ENCODE results near the gene RFTN1.
A peak's percentile ranks its signal among the peaks of the same experiment; 100 is the strongest.

RFTN1 gene

DNA sequence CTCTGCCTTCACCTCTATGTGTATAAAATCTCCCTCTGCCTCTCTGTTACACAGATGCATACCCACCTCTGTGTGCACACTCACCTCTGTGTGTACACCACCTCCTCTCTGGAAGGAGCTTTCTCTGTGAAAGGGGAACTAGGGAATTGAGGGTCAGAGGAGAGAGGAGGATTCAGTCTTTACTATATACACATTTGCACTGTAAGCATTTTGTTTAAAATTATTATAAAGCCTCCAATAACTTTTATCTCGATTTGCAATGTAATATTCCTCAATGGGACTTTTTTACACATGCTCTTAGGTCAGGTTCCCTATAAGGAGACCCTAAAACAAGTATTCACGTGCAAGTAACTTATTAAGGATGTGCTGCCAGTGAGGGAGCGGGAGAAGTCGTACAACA lies 166.0 kb downstream of the RFTN1 start:
- no peak for DNase-seq

DNA sequence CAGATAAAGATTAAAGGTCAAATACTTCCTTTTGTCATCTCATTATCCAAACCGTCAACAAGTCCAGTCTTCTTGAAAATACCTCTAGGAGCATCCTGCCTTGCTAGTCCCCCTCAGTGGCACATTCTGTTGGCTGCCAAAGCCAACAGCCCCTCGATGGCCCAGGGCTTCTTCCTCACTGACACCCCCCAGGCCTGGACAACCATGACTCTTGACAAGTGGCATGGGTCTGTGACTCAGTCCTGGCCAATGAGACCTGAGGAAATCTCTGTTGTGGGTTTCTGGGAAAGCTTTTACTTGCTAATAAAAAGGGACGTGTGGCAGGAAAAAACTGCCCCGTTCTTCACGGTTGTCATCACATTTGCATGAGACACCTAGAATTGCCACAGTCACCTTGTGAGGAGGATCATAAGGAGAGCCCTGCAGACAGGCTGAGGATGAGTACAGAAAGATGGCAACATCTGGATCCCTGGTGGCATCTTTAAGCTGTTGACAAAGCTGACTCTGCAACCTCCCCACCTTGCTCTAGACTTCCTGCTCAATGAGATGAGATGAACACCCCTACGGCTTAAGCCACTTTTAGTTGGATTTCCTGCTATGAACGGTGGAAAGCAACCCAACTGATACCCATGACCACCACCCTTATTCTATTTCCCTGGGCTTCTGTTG lies 167.0 kb downstream of the RFTN1 start:
- DNase-seq, result no peak

GRCh38 chr3:16343101-16343500 lies 170.4 kb downstream of the RFTN1 start:
- DNase-seq, result no peak

DNA sequence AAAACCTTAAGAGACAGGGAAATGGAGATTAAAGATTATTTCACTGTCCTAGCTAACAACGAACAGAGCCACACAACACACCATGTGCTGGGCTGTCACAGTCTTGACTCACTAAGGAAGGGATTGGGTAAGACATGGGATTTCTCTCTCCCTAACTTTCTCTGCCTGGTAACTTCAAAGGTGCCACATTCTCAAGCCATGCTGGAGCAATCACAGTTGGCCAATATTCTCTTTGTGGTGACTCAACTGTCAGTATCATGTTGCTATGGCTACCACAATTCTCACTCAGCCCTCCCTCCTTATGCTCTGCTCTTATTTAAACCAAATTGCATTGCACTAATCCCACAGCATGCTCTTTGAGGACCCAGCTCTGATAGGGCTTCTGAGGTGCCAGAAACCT lies 174.5 kb downstream of the RFTN1 start:
- DNase-seq, result peak; percentile 74

DNA sequence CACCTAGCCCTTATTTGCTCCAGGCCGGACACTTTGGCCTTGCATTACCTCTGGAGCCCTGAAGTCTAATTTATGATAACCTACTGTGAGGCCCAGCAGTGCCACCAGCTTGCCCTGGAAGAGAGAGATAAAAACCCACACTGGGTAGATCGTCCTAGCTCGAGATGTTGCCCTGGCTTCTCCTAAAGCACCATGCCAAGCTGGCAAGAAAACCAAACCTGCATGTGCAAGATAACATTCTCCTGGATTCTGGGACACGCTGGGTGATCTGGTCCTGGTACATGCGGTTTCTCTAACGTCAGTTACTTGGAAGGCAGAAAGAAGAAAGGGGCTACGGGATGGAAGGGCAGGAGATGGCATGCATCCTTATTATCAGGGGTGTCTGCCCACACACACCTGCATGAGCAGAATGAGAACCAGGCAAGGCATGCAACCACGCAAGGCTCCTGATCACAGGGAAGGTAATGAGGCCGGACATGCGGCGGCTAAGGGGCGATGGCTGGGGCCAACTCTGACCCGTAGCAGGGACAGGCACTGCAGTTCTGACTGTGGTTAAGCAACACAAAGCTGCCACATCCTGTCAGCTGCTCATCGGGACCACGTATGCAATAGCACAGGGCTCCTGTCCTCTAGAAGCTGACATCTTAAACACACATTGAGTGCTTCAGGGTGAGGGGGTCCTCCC lies 175.5 kb downstream of the RFTN1 start:
- peak; percentile 57 for DNase-seq

- no peak for DNase-seq
Observed at GRCh38 chr3:16336825-16337224, 176.7 kb downstream of the RFTN1 start.

DNA sequence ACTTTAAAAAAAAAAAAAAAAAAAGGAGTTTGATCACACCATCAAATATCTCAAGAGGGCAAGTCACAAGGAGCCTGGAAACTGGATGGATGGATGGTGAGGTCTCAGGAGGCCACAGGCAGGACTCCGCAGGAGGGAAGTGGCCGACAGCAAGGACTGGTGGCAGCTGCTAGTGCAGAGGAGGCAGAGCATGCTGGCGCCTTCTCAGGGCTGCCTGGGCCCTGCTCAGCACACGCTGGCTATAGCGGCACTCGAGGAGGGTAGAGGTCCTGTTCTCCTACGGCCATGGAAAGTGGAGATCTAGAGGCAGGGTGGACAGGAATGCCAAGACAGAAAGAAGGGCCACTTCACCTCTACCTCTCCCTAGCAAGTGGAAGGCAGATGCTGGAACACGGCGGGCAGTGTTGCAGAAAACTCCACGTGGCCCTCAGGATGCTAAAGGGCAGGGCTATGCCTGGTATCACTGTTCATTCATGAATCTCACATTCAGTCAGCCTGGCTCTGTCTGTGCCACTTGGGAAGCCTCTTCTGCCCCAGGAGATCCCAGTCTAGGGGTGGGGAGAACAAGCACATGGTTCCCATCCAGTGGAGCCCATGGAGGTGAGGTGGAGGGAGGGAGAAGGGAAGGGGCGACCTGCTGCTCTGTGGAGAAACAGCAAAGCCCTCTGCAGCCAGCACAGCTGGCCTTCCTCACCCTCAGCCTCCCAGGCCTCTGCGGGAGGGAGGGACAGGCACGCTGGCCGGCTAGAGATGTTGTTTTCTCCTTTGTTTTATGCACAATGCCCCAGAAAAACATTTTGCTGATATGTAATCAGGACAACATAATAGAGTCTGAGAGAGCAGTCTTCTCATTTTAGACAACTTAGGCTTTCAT lies 177.5 kb downstream of the RFTN1 start:
- no peak for DNase-seq

DNA sequence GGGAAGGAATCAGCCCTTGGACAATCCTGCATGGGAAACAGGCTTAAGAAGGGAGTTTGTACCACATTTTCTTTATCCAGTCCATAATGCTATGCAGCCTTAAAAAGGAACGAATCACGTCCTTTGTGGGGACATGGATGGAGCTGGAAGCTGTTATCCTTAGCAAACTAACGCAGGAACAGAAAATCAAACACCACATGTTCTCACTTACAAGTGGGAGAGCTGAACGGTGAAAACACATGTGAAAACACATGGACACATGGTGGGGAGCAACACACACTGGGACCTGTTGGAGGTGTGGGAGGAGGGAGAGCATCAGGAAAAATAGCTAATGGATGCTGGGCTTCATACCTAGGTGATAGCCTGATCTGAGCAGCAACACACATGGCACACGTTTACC lies 178.2 kb downstream of the RFTN1 start:
- DNase-seq, result no peak

DNA sequence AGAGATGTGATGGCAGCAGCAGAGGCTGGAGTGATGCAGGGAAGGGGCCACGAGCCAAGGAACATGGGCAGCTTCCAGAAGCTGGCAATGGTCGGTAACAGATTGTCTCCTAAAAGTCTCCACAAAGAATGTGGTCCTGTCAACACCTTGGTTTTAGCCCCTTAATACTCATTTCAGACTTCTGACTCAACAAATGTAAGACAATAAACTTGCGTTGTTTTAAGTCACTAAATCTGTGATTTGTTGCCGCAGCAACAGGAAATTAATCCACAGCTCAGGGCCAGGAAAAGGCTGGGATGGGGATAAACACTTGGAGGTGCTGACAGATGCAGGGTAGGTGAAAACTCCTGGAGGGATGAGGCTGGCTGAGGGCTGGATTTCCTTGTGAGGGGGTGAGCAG lies 178.6 kb downstream of the RFTN1 start:
- no peak for DNase-seq

GRCh38 chr3:16332904-16333426 lies 180.5 kb downstream of the RFTN1 start:
- no peak for DNase-seq

DNA sequence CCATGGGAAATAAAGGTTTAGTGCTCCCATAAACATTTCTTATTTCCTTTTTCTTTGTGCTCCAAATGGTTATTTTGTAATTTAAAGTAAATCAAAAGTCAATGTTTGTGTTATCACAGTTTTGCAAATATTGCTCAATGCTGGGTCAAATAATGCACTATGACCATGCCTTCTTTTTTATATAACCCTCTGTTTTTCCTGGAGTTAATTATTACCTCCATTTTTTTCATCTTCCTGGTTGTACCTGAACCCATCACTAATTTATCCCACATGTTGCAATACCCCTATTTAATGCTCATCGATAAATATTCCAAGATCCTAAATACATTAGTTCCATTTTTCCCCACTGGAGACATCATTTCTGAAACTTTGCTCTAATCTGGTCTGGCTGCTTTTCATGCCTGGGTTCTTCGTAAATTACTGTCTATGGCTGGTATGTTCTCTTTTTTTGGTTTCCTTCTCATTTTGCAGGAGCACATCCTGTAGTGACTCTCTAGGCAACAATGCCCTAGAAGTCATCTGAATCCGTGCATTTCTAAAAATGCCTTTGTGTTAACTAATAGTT lies 182.1 kb downstream of the RFTN1 start:
- no peak for DNase-seq

GRCh38 chr3:16330351-16330750 lies 183.1 kb downstream of the RFTN1 start:
- DNase-seq, result no peak

- no peak for DNase-seq
Observed at GRCh38 chr3:16329826-16330129, 183.7 kb downstream of the RFTN1 start.

DNA sequence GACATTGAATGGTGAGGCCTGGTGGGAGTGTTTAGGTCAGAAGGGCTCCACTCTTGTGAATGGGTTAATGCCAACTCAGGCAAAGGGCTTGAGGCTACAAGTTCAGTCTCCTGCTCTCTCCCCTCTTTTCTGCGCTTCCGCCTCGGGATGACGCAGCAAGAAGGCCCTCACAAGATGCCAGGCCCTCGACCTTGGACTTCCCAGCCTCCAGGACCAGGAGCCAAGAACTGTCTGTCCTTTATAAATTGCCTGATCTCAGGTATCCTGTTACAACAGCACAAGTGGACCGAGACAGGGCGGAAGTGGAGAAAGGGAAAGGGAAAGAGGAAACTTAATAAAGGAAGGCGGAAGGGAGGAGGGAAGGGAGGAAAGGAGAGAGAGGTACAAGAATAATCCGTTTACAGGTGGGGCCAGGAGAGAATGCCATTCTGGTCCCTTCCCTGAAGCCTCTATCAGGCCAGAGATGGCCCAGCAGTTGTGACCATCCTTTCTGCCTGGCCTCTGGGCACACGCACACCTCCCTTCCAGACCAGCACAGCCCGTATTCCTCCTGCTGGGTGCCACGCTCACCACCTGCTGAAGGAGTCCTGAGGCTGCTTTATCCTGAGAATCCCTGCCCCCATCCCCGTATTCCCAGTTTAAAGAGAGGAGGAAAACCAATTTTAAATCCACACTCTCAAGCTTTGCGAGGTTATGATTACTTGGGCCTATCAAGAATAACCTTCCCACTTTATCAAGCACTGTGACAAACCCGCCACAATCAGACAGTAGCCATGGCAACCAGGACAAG lies 184.3 kb downstream of the RFTN1 start:
- DNase-seq, result no peak

DNA sequence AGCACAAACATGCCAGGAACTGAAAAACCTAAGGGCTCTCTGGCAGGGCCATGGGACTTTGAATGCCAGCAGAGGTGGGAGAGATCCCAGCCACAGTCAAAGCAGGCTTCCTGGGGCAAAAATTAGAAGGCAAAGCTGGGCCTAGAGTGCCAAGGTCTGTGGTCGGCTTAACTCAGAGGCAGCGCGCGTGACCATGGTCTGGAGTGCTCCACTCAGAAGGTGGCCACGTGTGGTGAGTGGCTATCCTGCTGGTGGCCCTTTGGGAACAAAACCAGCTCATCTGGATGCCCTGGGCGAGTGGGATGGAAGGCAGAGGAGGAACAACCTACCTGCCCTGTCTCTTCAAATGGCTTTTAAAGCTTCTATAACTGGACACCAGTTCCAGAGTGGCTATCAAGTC lies 185.4 kb downstream of the RFTN1 start:
- no peak for DNase-seq

DNA sequence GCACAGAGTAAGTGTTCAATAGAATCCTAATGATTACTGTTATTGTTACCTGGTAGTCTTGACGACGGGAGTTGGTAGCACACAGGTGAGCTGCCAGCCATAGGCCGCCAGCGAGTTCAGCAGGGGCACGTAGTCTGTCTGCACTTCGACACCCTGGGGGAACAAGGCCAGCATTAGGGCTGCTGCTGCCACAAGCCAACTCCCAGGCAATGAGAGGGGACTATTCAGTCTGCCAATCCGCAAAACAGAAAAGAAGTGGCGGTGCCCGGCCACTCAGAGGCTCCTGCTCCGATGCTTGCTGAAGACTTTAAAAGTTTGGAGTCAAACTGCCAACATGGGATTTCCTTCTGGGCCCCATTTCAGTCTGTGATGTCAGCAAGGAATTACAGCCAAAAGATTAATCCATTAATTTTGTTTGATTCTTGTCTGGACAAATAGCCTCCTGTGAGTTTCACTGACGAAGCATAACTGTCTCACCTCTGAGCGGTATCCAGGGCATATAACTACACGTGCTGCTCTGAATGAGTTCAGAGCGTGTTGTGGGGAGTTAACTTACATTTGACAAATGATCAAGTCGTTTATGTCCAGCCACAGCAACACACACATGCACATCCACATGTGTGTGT lies 186.7 kb downstream of the RFTN1 start:
- DNase-seq, result no peak

DNA sequence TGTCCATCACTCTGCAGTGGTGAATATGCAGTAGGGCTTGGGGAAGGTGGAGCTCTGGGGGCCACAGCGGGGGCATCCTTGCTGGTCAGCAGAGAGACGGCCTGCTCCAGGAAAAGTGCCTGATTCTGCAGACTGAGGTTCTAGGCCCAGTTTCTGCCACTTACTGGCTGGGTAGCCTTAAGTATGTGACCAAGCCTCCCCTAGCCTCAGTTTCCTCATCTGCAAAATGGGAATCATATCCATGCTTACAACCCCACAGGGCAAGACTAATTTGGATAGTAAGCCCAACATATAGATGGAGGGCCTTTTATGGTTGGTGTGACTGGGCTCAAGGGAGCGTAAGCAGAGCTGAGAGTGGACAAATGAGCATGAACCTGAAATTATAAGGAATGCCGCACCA lies 187.6 kb downstream of the RFTN1 start:
- no peak for DNase-seq

DNA sequence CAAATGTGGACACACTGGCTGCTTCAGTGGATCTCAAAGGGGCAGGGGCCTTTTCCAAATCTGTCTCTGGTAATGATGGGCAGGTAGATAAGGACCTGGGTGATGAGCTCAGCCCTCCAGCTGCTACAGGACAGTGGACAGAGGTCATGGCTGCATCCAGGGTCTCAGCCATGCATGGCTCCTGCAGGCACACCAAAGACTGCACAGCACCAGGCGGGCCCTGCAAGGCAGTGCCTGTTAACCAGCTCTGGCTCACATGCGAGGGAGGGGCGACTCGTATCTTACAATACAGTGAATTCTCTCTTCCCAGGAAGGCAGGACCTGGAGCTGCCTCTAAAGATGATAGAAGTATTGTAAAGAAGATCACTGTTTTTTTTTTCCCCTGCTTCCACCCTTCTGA lies 189.8 kb downstream of the RFTN1 start:
- no peak for DNase-seq

DNA sequence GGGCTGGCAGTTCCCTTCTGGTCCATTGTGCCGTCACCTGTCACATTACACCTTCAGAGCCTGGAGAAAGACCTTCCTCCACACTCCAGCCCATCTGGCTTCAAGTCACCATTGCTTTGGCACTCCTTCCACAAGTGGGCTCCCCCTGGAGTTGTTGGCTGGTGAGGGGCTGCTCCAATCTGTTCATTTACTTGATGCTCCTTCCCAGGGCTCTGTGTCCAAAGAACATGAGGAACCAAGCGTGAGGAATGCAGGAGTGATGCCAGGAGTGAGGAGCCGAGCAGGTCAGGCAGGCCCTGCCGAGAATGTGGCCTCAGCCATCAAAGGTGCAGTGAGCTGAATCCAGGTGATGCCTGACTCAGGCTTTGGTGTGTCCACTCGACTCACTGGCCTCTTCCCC lies 191.3 kb downstream of the RFTN1 start:
- no peak for DNase-seq

- DNase-seq, result no peak
Observed at GRCh38 chr3:16320711-16321110, 192.8 kb downstream of the RFTN1 start.

DNA sequence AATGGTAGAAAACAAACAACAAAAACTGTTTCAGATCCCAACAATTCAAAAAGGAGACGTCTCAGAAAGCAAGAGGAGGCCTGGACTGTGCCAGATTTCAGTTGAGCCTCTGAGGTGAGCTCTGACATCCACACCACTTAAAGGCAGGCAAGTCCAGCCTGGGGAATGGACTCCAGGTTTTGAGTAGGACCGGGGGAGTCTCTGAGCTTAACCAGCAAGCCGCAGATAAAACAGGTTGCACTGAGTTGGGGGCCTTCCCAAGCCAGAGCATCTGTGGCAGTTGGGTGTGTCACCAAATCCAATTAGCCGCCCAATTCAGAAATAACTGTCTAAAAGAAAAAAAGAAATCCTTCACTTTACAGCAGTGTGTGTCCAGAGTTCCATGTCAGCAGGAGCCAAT lies 193.8 kb downstream of the RFTN1 start:
- no peak for DNase-seq

DNA sequence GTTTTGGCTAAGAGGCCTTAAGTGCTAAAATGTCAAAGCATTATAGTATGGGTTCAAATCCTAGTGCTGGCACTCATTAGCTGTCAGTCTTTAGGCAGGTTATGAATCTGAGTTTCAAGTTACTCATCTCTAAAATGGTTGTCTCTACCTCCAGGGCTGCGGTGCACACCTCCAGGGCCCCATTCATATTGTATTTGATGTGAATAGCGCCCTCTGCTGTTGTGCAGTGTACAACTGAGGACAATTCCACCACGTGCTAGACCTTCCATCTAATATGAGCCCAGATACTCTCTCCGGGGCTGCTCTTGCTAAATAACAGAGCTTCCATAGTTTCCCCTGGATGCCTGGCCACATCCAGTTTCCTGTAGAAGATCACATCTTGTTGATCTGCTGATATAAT lies 194.2 kb downstream of the RFTN1 start:
- DNase-seq, result peak; percentile 90

Measured in CD4-positive, alpha-beta T cell treated with Interleukin-4 for 4 hours (primary cell).